Astrocyte (in vitro differentiated cells and primary cell): ENCODE measurements around the gene UAP1L1.

Source experiments
- EZH2 ChIP-seq: IDR thresholded peaks from 2 replicates; pipeline ENCODE4 v1.6.1; 2012; ENCODE audit warnings: mild to moderate bottlenecking, low read length, inconsistent platforms; ENCODE audit not compliant: insufficient read depth
- TF ChIP-seq, protein P1 (sequence below): IDR thresholded peaks from 2 replicates; pipeline ENCODE4 v1.5.1; 2011; ENCODE audit warnings: low read depth, mild to moderate bottlenecking, inconsistent platforms, low read length, moderate library complexity; ENCODE audit not compliant: insufficient read depth

DNA sequence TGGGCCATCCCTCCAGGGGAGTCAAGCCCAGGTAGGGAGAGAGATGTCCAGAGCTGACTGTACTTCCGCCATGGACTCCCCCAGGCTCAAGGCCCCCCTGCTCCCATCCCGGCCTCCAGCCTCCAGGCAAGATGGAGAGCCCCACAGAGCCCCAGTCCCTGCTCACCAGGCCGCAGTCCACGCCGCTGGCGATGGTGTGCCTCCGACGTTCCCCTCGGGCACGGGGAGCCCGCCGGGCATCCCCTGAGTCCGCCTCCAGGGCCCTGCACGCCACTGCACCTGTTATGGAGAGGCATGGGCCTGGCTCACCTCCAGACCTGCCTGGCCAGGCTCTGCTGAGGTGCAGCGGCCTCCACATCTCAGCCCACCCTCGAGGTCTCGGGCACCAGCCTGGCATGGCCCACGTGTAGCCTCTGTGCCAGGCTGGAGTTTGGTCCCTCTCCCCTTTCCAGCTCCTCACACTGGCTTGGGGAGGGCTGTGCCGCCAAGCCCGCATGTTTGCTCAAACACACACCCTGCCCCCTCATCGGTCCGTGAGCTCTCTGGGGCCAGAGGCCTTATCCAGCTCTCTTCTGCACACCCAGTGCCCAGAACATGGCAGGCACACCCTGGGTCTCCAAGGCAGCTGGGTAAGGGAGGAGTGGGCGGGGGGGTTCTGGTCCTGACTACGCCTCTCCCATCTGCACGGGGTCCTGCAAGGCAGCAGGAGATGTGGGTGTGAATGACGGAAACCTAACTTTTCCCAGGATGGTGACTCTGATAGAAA, 11.0 kb upstream of the UAP1L1 start:
- TF ChIP-seq, protein P1, sequence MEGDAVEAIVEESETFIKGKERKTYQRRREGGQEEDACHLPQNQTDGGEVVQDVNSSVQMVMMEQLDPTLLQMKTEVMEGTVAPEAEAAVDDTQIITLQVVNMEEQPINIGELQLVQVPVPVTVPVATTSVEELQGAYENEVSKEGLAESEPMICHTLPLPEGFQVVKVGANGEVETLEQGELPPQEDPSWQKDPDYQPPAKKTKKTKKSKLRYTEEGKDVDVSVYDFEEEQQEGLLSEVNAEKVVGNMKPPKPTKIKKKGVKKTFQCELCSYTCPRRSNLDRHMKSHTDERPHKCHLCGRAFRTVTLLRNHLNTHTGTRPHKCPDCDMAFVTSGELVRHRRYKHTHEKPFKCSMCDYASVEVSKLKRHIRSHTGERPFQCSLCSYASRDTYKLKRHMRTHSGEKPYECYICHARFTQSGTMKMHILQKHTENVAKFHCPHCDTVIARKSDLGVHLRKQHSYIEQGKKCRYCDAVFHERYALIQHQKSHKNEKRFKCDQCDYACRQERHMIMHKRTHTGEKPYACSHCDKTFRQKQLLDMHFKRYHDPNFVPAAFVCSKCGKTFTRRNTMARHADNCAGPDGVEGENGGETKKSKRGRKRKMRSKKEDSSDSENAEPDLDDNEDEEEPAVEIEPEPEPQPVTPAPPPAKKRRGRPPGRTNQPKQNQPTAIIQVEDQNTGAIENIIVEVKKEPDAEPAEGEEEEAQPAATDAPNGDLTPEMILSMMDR: no peak
- no peak for TF ChIP-seq EZH2
